Lower lobe of right lung (tissue), 2 donors: ENCODE results near the gene RAP1GAP. TPM values are rescaled to one million over a fixed set of nuclear protein-coding genes. Genes with fewer than 3 reads are reported as not detected.

Experiments
- ATAC-seq, 2 donors: fragments of 200-7000 bp; cut with Tn5 transposase; one replicate each; pipeline ENCODE4 v1.9.1; 2020 to 2022; ENCODE audit warnings: mild to moderate bottlenecking in 2 of 2, moderate library complexity in 2 of 2
- DNase-seq: peaks from one replicate; pipeline ENCODE4 v3.0.0-alpha.2; 2020
- H3K27ac ChIP-seq: fragments of 200-600 bp; one replicate; pipeline ENCODE4 v1.8.0; 2022
- H3K27me3 ChIP-seq: fragments of 200-600 bp; one replicate; pipeline ENCODE4 v1.8.0; 2022; ENCODE audit warnings: low read depth
- H3K36me3 ChIP-seq: fragments of 200-600 bp; one replicate; pipeline ENCODE4 v1.8.0; 2022; ENCODE audit warnings: mild to moderate bottlenecking
- H3K4me1 ChIP-seq: fragments of 200-600 bp; one replicate; pipeline ENCODE4 v1.8.0; 2022
- H3K4me3 ChIP-seq: fragments of 200-600 bp; one replicate; pipeline ENCODE4 v1.8.0; 2022; ENCODE audit warnings: mild to moderate bottlenecking
- H3K9me3 ChIP-seq: fragments of 200-600 bp; one replicate; pipeline ENCODE4 v1.8.0; 2022
- intact Hi-C: fragments of 100-400 bp; cut with DNase I; formaldehyde crosslinking; loops from one replicate; pipeline ENCODE4 v1.11.0; 2022
- total RNA-seq: library from RNA; stranded (reverse); fragmentation: NEBNext Ultra II Directional; extraction: Animal tissue kit (Norgen Biotek cat#: 25700); gene quantifications from one replicate; pipeline ENCODE4 v1.2.1, GENCODE V29; 2021
- TF ChIP-seq, protein P1 (sequence below): fragments of 200-600 bp; IDR thresholded peaks from one replicate; pipeline ENCODE4 v1.8.0; 2022; ENCODE audit warnings: antibody characterized with exemption, mild to moderate bottlenecking
- donor health status: DM: no; HTN: yes; CAD: no; lungs with severe emphysema.

The RAP1GAP gene
- total RNA-seq, 1 donor from 2014 or later = 33.7 TPM

DNA sequence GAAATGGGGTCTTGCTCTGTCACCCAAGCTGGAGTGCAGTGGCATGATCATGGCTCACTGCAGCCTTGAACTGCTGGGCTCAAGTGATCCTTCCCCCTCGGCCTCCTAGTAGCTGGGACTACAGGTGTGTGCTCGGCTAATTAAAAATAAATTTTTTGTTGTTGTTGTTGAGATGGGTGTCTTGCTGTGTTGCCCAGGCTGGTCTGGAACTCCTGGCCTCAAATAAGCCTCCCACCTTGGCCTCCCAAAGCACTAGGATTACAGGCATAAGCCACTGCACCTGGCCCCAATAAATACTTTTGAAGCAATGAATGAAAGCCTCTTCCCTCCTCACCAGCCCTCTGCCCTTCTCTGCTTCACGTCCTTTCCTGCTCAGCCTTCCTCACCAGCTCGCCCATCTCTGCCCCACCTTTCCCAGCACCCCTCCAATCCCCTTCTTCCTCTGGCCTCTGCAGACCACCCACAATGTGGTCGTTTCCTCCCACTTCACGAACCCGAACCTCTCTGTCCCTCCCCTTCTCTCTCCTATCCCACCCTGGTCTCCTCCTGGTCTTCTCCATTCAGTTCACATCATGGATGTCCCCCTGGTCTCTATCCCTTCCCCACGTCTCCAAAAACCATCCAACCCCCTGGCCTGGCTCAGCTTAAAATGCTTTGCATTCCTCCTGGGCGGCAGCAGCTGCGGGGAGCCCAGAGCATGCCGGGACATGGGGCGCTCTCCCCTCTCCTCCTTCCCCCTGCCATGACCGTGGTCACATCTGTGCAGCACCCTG lies 38.4 kb downstream of the RAP1GAP start:
- Histone ChIP-seq H3K27ac (no peak overlapping the region), H3K4me3 (no peak overlapping the region), H3K36me3 (no peaks in the 10 kb centered on the region), H3K27me3 (peaks cover 31% of the 10 kb centered on the region), H3K4me1 (peaks cover 10% of the 10 kb centered on the region), H3K9me3 (no peaks in the 10 kb centered on the region)
- ATAC-seq (no peak), DNase-seq (no peak)
- TF ChIP-seq, protein P1, sequence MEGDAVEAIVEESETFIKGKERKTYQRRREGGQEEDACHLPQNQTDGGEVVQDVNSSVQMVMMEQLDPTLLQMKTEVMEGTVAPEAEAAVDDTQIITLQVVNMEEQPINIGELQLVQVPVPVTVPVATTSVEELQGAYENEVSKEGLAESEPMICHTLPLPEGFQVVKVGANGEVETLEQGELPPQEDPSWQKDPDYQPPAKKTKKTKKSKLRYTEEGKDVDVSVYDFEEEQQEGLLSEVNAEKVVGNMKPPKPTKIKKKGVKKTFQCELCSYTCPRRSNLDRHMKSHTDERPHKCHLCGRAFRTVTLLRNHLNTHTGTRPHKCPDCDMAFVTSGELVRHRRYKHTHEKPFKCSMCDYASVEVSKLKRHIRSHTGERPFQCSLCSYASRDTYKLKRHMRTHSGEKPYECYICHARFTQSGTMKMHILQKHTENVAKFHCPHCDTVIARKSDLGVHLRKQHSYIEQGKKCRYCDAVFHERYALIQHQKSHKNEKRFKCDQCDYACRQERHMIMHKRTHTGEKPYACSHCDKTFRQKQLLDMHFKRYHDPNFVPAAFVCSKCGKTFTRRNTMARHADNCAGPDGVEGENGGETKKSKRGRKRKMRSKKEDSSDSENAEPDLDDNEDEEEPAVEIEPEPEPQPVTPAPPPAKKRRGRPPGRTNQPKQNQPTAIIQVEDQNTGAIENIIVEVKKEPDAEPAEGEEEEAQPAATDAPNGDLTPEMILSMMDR = no peak
- intact Hi-C loops = no loop called here

- peaks cover 24% of the 10 kb centered on the region for H3K27me3 ChIP-seq
- intact Hi-C loops = no loop called here
- H3K9me3 ChIP-seq = no peaks in the 10 kb centered on the region
- TF ChIP-seq, protein P1 = no peak
- no peak for DNase-seq
- H3K4me3 ChIP-seq = no peak overlapping the region
- no peak for ATAC-seq
- no peak overlapping the region for H3K27ac ChIP-seq
- H3K4me1 ChIP-seq = peaks cover 7% of the 10 kb centered on the region
- H3K36me3 ChIP-seq = no peaks in the 10 kb centered on the region
Observed at GRCh38 chr1:21629971-21630370, 39.2 kb downstream of the RAP1GAP start.

DNA sequence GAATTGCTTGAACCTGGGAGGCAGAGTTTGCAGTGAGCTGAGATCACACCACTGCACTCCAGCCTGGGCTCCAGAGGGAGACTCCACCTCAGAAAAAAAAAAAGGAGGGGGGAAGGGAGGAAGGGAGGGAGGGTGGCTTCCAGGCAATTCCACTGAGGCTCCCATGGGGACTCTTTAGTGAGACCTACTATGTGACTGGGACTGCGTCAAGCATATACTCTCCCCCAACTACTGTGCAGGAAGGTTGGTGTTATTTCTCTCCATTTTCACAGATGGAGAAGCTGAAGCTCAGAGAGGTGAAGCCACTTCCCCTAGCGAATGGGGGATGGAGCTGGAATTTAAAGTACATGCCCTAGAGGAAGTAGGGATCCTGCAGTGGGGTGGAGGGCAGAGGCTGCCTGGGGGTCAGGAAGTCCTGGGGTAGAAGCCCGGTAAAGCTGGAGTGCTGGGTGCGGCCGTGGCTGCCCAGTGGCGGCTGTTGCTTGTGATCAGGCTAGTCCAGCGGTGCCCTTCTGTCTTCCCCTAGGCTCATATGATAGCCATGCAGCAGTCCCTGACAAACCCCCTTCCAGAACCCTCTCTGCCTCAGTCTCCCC lies 40.3 kb downstream of the RAP1GAP start:
- no peak overlapping the region for H3K4me3 ChIP-seq
- H3K9me3 ChIP-seq = no peaks in the 10 kb centered on the region
- peaks cover 23% of the 10 kb centered on the region for H3K27me3 ChIP-seq
- DNase-seq (no peak), ATAC-seq (peak; percentile 25 to 45)
- TF ChIP-seq, protein P1 = no peak
- intact Hi-C loops = no loop called here
- H3K27ac ChIP-seq = no peak overlapping the region
- H3K36me3 ChIP-seq = no peaks in the 10 kb centered on the region
- peaks cover 9% of the 10 kb centered on the region for H3K4me1 ChIP-seq

DNA sequence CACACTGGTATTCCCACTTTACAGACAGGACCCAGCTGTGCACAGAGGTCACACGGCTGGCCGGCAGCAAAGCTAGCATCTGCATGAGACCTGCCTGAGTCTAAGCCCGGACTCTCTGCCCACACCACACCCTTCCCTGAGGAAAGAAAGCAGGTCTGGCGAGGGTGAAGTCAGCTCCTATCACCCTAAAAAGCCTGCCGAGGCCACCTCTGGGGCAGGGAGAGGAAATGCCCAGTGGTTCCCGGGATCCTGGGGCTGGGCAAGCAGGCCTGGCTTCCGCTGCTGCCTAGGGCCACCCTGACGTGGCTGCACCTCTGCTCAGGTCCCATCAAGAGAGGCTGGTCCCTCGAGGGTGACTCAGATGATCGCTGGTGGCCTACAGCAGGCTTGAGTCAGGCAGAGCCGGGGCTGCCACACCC lies 42.2 kb downstream of the RAP1GAP start:
- H3K9me3 ChIP-seq = no peaks in the 10 kb centered on the region
- peaks cover 32% of the 10 kb centered on the region for H3K27me3 ChIP-seq
- peaks cover 20% of the 10 kb centered on the region for H3K4me1 ChIP-seq
- TF ChIP-seq, protein P1 = no peak
- ATAC-seq (no peak), DNase-seq (no peak)
- intact Hi-C loops = no loop called here
- H3K36me3 ChIP-seq = no peaks in the 10 kb centered on the region
- no peak overlapping the region for H3K27ac ChIP-seq
- H3K4me3 ChIP-seq = no peak overlapping the region

DNA sequence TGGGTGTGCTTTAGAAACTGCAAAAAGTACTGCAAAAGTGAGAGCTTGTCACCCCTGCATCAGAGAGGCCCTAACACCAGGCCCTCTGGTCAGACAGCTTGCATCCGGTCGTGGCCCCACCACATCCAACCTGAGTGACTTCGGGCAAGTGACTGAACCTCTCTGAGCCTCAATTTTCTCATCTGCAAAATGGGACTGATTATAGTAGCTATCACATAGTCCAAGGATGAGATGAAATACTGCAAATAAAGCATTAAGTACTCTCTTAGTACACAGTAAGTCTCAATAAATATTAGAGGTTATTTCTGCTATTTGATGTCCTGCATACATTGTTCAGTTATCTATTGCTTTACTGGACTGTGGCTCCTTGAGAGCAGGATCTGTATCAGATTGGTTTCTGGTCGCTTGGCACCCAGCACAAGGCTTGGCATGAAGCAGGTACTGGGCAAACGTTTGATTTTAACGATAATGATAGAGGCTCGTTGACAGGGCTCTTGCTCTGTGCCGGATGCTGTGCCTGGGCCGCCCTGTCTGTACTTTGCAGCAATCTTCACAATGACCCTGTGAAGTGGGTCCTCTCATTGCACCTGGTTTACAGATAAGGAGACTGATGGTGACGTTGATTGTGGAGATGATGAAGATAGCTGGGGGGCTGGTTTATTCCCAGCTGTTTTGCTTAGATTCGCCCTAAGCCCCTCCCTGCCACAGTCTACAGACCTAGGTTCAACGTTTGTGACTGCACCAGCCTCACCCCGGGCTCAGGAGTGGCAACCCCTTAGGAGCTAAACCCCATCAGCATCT lies 43.6 kb downstream of the RAP1GAP start:
- ATAC-seq = peak in 1 of 2 donors; percentile 6
- Histone ChIP-seq H3K27ac (no peak overlapping the region), H3K36me3 (no peaks in the 10 kb centered on the region), H3K9me3 (no peaks in the 10 kb centered on the region), H3K4me1 (peaks cover 20% of the 10 kb centered on the region), H3K27me3 (peaks cover 40% of the 10 kb centered on the region), H3K4me3 (no peak overlapping the region)
- DNase-seq = no peak
- intact Hi-C loops = no loop called here
- TF ChIP-seq, protein P1 = no peak
